ENCODE results near the gene ETV3L. TPM values are rescaled to one million over a fixed set of nuclear protein-coding genes. Genes with fewer than 3 reads are reported as not detected.

Gene ETV3L
- total RNA-seq, 1 experiment from 2014 or later: 0.13 TPM

- TF ChIP-seq E2F1 (CRISPR knock-in tag; IDR thresholded peaks at IDR 0.05) (no peak), ZNF232 (CRISPR knock-in tag; IDR thresholded peaks at IDR 0.05) (no peak)
Observed at GRCh38 chr1:157114183-157115121, 14.8 kb upstream of the ETV3L start (continued).

- ChIA-PET CTCF (interaction anchor here (1.1 to 4.2 kb wide), 4 partner anchors 23 to 437 kb away, joined by 3 to 38 read pairs (median 20); partner anchors contain the start of gene NES), POLR2A (interaction anchor here (0.8 kb wide), 1 partner anchor 24 kb away, joined by 3 read pairs; no protein-coding TSS in a partner anchor)
- Mint-ChIP-seq H3K27me3 (ENCODE audit: low read depth) (peaks cover 25% of the 10 kb centered on the region), H3K36me3 (no peaks in the 10 kb centered on the region), H3K4me3 (no peak overlapping the region), H3K9me3 (no peaks in the 10 kb centered on the region), H3K27ac (peak overlapping the region; percentile 67; the same call in 1 of the 2 replicates), H3K4me1 (peaks cover 78% of the 10 kb centered on the region)
- ATAC-seq (peak; percentile 40), DNase-seq (ENCODE audit: low spot score) (no peak)
- no peak for TF ChIP-seq TCF7 (CRISPR knock-in tag; IDR thresholded peaks at IDR 0.05; ENCODE audit: low read depth)
- TF ChIP-seq MAX (CRISPR knock-in tag; IDR thresholded peaks at IDR 0.05): no peak
- no peak for TF ChIP-seq AFF4 (CRISPR knock-in tag; IDR thresholded peaks at IDR 0.05; ENCODE audit: borderline replicate concordance)
- TF ChIP-seq ZNF532 (CRISPR knock-in tag; IDR thresholded peaks at IDR 0.05; ENCODE audit: borderline replicate concordance): no peak
- TF ChIP-seq PREB (CRISPR knock-in tag; IDR thresholded peaks at IDR 0.05; ENCODE audit: borderline replicate concordance): no peak
- no peak for TF ChIP-seq OVOL2 (CRISPR knock-in tag; IDR thresholded peaks at IDR 0.05; ENCODE audit: borderline replicate concordance)
- TF ChIP-seq CREM (CRISPR knock-in tag; IDR thresholded peaks at IDR 0.05): 0 out of 2 replicates have a peak, but pooled peaks have one; percentile 44
- peak; percentile 96 for TF ChIP-seq ZNF121 (CRISPR knock-in tag; IDR thresholded peaks at IDR 0.05)
- no peak for TF ChIP-seq FOXP4 (CRISPR knock-in tag; IDR thresholded peaks at IDR 0.05)
- no peak for TF ChIP-seq TP53 (CRISPR knock-in tag; IDR thresholded peaks at IDR 0.05)
- TF ChIP-seq ZNF423 (CRISPR knock-in tag; IDR thresholded peaks at IDR 0.05): 0 out of 2 replicates have a peak, but pooled peaks have one; percentile 29
- TF ChIP-seq HMGA2 (CRISPR knock-in tag; IDR thresholded peaks at IDR 0.05): no peak
Observed at GRCh38 chr1:157113631-157114030, 14.0 kb upstream of the ETV3L start.
